ENCODE data around the gene TMEM120B. TPM values are rescaled to one million over a fixed set of nuclear protein-coding genes. Genes with fewer than 3 reads are reported as not detected.

Gene TMEM120B
- total and polyA plus RNA-seq, 2 of the 4 experiments (the other 2 are of a cell fraction), result 10.6 to 18.4 TPM

DNA sequence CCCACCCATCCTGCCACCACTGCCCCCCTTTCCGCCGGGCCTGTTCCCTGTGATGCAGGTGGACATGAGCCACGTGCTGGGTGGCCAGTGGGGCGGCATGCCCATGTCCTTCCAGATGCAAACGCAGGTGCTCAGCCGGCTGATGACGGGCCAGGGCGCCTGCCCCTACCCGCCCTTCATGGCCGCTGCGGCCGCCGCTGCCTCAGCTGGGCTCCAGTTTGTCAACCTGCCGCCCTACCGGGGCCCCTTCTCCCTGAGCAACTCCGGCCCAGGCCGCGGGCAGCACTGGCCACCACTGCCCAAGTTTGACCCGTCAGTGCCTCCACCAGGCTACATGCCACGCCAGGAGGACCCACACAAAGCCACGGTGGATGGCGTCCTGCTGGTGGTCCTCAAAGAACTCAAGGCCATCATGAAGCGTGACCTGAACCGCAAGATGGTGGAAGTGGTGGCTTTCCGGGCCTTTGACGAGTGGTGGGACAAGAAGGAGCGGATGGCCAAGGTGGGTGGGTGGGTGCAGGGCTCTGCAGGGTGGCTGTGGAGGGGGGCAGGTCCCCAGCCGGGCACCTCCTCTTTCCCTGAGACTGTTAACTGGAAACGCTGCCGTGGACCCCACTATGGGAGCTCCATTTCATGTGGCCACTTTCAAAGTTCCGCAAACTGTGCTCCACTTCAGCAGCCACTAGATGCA lies 102.0 kb downstream of the TMEM120B start:
- no peak overlapping the region for H3K56ac ChIP-seq (ENCODE audit: extremely low read depth, insufficient read depth, low read length)
- DNase-seq (no peak), ATAC-seq (ENCODE audit: low read depth) (no peak)
- H3K9me1 ChIP-seq (ENCODE audit: insufficient read depth, low read length), result no peaks in the 10 kb centered on the region
- H3K4me3 ChIP-seq (ENCODE audit: insufficient read depth, low read depth, low read length), result no peak overlapping the region
- no TSS peak for BruUV-seq (replicated peaks)
- CTCF ChIA-PET, result no interaction called here
- H3K27me3 ChIP-seq (ENCODE audit: control insufficient read depth, insufficient read depth, low read length), result no peaks in the 10 kb centered on the region
- H2BK20ac ChIP-seq (ENCODE audit: low read depth, low read length), result no peak overlapping the region
- no peak overlapping the region for H3K18ac ChIP-seq (ENCODE audit: low read depth, low read length)
- POLR2A ChIA-PET (ENCODE audit: unreplicated experiment), result no interaction called here
- H3K4me1 ChIP-seq (ENCODE audit: control insufficient read depth, insufficient read depth, low read length), result peaks cover 18% of the 10 kb centered on the region
- H2BK120ac ChIP-seq (ENCODE audit: low read depth, low read length), result no peak overlapping the region
- H3K9ac ChIP-seq (ENCODE audit: low read depth, low read length), result no peak overlapping the region
- H2BK15ac ChIP-seq (ENCODE audit: low read depth, low read length), result no peak overlapping the region
- intact Hi-C loops (cut with micrococcal nuclease), result no loop called here
- no peak overlapping the region for H2BK5ac ChIP-seq (ENCODE audit: low read depth, low read length, poor library complexity, severe bottlenecking)
- peaks cover 45% of the 10 kb centered on the region for H4K20me1 ChIP-seq (ENCODE audit: insufficient read depth, low read length)
- H3K27ac ChIP-seq (ENCODE audit: insufficient read depth, low read length), result no peak overlapping the region
- H3K9me3 ChIP-seq (ENCODE audit: control insufficient read depth, insufficient read depth, low read length), result no peaks in the 10 kb centered on the region
- TF ChIP-seq, protein P1, sequence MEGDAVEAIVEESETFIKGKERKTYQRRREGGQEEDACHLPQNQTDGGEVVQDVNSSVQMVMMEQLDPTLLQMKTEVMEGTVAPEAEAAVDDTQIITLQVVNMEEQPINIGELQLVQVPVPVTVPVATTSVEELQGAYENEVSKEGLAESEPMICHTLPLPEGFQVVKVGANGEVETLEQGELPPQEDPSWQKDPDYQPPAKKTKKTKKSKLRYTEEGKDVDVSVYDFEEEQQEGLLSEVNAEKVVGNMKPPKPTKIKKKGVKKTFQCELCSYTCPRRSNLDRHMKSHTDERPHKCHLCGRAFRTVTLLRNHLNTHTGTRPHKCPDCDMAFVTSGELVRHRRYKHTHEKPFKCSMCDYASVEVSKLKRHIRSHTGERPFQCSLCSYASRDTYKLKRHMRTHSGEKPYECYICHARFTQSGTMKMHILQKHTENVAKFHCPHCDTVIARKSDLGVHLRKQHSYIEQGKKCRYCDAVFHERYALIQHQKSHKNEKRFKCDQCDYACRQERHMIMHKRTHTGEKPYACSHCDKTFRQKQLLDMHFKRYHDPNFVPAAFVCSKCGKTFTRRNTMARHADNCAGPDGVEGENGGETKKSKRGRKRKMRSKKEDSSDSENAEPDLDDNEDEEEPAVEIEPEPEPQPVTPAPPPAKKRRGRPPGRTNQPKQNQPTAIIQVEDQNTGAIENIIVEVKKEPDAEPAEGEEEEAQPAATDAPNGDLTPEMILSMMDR (conservative IDR thresholded peaks at IDR 0.05; ENCODE audit: low read depth, low read length), result no peak
- TF ChIP-seq MAZ (IDR thresholded peaks at IDR 0.05; ENCODE audit: borderline replicate concordance, low read depth, low read length) (no peak), RFX5 (IDR thresholded peaks at IDR 0.05; ENCODE audit: low read depth, low read length) (no peak), CHD1 (IDR thresholded peaks at IDR 0.05; ENCODE audit: low read depth, low read length) (no peak), MXI1 (IDR thresholded peaks at IDR 0.05; ENCODE audit: borderline replicate concordance, low read depth, low read length) (no peak), POLR2A (IDR thresholded peaks at IDR 0.05; ENCODE audit: low read depth, low read length) (no peak), CEBPB (IDR thresholded peaks at IDR 0.05; ENCODE audit: low read depth, low read length) (no peak), RCOR1 (IDR thresholded peaks at IDR 0.05; ENCODE audit: insufficient replicate concordance, low read length) (no peak), MAFK (IDR thresholded peaks at IDR 0.05; ENCODE audit: low read depth, low read length) (no peak), RAD21 (IDR thresholded peaks at IDR 0.05; ENCODE audit: low read length) (no peak), USF2 (IDR thresholded peaks at IDR 0.05; ENCODE audit: low read depth, low read length) (no peak)
- TF ChIP-seq, protein P2, sequence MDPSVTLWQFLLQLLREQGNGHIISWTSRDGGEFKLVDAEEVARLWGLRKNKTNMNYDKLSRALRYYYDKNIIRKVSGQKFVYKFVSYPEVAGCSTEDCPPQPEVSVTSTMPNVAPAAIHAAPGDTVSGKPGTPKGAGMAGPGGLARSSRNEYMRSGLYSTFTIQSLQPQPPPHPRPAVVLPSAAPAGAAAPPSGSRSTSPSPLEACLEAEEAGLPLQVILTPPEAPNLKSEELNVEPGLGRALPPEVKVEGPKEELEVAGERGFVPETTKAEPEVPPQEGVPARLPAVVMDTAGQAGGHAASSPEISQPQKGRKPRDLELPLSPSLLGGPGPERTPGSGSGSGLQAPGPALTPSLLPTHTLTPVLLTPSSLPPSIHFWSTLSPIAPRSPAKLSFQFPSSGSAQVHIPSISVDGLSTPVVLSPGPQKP (IDR thresholded peaks at IDR 0.05; ENCODE audit: borderline replicate concordance, low read depth, low read length), result no peak
- H3K79me1 ChIP-seq (ENCODE audit: low read depth in 1 of 2, low read length in 2 of 2), result peaks cover 39 to 64% of the 10 kb centered on the region in 2 experiments
- H4K8ac ChIP-seq (ENCODE audit: low read depth in 2 of 2, low read length in 2 of 2), result no peak overlapping the region
- H3K4me2 ChIP-seq (ENCODE audit: low read depth, low read length), result no peak overlapping the region
- H3K14ac ChIP-seq (replicated peaks; ENCODE audit: low read depth, low read length), result no peak overlapping the region
- 97% methylated on average over 21 of the region's 31 CpGs; no CpG with 5 or more reads in 1 of the 2 experiments for WGBS, 2 experiments (ENCODE audit: extremely low coverage in 2 of 2, insufficient read length in 1 of 2)
- H3K23ac ChIP-seq (ENCODE audit: low read depth, low read length), result no peak overlapping the region
- H3K4ac ChIP-seq (ENCODE audit: low read depth, low read length), result no peak overlapping the region
- dilution Hi-C loops (cut with HindIII; ENCODE audit: low sequenced_read_pairs, unreplicated experiment), result no loop called here
- in situ Hi-C loops (cut with MboI; ENCODE audit: low sequenced_read_pairs), result no loop called here
- H3K36me3 ChIP-seq (ENCODE audit: control insufficient read depth, insufficient read depth, low read length), result peaks cover 63% of the 10 kb centered on the region
- H4K5ac ChIP-seq (ENCODE audit: low read depth, low read length), result no peak overlapping the region
- no peak overlapping the region for H2AFZ ChIP-seq (replicated peaks; ENCODE audit: low read length, poor library complexity)
- H2AK9ac ChIP-seq (replicated peaks; ENCODE audit: low read depth, low read length, poor library complexity), result no peak overlapping the region
- H4K91ac ChIP-seq (ENCODE audit: insufficient read depth, low read depth, low read length), result no peak overlapping the region
- no peak overlapping the region for H2AK5ac ChIP-seq (ENCODE audit: low read depth, low read length)

All from IMR-90 (cell line).